GM19035 (cell line): ENCODE measurements around the gene NCBP3.

Experiments
- ATAC-seq: cut with Tn5 transposase; IDR thresholded peaks from one replicate; pipeline ENCODE4 v1.9.1; 2021; ENCODE audit not compliant: unreplicated experiment

NCBP3 gene

GRCh38 chr17:3759597-3760216 is 86.3 kb downstream of the NCBP3 start:
- no peak for ATAC-seq

- no peak for ATAC-seq
Measured at GRCh38 chr17:3755335-3756030, 90.6 kb downstream of the NCBP3 start.

GRCh38 chr17:3754458-3755334 is 91.3 kb downstream of the NCBP3 start:
- no peak for ATAC-seq

- no peak for ATAC-seq
Measured at GRCh38 chr17:3754066-3754457, 92.0 kb downstream of the NCBP3 start.

GRCh38 chr17:3753624-3754023 is 92.4 kb downstream of the NCBP3 start:
- no peak for ATAC-seq
